ENCODE measurements around the gene ACAA1.

ACAA1 gene

DNA sequence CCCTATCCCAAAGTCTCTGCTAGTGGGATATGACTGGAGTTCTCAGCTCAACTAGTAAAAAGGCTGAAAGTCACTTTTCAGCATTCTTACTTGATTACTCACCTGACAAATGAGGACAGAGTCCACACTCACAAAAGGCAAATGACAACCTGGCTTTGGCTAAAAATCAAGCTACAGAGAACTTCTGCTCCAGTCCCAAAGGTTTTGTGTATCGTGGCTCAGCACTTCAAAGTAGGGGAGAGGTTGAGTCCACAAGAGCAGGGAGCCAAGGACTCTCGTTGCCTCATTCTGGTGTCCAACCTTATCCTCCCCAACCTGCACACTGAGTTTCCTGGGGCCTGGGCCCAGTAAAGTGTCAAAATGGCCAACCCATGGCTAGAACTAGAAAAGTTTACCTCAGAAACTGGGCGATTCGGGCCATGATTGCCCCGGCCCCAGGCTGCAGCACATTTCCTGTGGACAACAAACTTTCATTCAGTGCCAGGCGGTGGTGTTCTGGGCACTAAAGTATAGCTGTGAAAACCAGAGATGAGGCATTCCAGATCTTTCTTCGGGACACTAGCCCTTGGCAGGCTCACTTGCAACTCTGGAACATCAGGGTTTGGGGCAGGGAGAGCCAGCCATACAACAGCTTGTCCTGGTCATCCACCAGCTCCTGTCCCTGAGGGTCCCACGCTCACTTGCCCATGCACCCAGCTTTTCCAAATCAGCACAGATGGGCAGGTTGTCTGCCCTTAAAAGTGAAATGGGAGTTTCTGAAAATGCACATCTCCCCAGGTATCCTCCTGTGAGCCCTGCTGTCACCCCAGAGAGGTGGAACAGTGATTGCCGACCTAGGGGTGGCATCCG is 3.1 kb downstream of the ACAA1 start:
- no peak for DNase-seq

- no peak for DNase-seq
Measured at GRCh38 chr3:38133209-38133556, 3.7 kb downstream of the ACAA1 start.

DNA sequence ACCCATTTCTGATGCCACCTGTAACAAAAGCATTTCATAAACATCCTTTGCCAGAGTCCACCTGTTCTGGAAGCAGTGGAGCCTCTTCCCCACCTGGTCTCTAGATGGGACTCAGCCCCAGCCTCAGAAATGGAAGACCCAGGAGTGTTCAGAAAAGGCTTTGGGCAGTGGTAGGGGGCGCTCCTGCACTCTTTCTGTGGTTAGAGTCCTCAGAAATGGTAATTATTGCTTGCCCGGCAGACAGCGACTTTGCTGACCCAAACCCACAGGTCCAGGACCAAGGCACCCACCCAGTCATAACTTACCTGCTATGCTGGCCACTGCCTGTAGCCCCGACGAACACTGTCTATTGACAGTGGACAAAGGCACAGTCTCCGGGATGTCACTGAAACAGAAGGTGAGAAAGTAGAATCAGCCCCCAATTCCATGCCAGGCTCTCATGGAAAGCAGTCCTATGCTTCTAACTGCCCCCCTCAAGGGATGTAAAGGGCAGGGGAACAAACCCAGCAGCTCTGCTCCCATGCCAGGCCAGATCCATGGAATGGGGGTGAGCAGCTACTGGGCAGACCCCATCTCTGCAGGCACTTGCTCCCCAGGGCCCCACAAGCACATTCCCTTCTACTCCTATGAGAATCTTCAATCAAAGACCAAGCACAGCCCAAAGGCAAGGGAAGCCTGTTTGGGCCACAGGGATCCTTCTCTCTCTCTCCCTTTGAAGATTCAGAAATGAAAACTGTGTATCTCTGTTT is 5.1 kb downstream of the ACAA1 start:
- DNase-seq = peak; percentile 59

DNA sequence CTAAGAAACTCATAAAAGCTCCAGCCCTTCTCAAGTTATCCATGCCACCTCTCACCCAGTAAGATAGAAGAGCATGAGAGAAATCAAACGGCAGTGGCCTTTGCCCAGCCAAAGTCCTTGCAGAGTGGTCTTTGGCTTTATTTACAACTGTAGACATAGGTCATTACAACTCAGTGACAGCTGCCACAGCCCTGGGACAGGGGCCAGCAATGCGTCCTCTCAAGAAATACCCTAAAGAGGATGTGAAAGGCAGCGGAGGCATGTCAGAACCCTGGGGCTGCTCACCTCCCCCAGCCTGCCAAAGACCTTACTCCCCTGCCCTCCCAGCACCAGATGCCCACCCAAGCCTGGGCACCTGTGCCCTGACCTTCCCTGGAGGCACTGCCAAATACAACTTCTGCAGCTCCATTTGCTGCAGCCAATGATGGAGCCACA is 6.3 kb downstream of the ACAA1 start:
- DNase-seq = no peak

GRCh38 chr3:38129058-38129457 is 7.9 kb downstream of the ACAA1 start:
- DNase-seq = no peak

- DNase-seq = no peak
Measured at GRCh38 chr3:38128303-38128655, 8.6 kb downstream of the ACAA1 start.

DNA sequence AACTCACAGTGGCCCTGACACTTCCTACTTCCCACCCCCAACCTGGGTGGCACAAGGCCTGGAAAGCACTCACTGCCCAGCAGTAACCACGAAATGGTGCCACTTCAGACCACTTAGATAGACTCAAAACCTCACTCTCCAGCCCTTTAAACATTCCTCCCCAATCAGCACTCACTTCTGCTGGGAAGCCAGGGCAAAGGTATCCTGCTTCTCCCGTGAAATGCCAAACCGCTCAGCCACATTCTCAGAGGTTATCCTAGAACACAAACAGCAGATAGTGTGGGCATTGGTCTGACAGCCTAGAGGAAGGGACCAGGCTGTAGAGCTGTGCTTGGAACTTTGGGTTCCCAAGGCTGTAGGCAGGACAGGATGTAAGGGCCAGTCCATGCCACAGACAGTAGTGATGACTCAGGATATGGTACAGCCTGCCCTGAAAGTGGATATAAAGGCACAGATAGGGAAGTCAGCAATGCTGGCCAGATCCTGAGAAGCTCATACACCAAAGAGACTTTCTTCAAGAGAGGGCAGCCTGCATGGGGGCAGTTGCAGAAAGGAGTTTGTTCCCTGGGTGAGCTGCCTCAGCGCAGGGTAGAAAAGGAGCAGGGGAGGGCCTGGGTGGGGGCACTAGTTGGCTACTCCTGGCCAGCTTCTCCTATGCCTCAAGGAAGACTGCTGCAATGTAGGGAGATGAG is 9.2 kb downstream of the ACAA1 start:
- DNase-seq = no peak

- no peak for DNase-seq
Measured at GRCh38 chr3:38126121-38126892, 10.6 kb downstream of the ACAA1 start.

- DNase-seq = no peak
Measured at GRCh38 chr3:38125305-38126120, 11.4 kb downstream of the ACAA1 start.

GRCh38 chr3:38124324-38125122 is 12.4 kb downstream of the ACAA1 start:
- DNase-seq = no peak

DNA sequence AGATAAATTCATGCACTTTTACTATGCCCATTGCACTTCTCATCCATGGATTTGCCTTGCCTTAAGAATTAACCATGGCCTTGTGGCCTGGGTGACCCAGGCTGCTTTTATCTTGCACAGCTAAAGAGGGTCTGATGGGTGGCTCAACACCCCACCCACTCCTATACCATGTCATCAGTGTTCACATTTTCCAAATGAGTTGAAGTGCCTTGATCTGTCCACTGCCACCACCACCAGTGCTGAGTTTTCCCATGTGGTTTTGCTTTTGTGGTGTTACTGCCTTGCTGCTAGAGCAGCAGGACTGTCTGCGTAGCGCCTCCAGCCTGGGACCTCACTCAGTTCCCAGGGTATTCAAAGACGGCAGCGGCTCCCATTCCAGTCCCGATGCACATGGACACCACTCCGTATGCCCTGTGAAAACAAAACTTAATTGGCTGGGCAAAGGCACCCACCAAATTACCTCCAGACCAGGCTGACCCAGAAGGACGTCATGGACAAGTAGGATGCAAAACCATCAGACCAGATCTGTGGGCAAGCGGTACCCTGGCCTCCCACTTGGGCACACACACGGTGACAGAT is 14.1 kb downstream of the ACAA1 start:
- DNase-seq = no peak

DNA sequence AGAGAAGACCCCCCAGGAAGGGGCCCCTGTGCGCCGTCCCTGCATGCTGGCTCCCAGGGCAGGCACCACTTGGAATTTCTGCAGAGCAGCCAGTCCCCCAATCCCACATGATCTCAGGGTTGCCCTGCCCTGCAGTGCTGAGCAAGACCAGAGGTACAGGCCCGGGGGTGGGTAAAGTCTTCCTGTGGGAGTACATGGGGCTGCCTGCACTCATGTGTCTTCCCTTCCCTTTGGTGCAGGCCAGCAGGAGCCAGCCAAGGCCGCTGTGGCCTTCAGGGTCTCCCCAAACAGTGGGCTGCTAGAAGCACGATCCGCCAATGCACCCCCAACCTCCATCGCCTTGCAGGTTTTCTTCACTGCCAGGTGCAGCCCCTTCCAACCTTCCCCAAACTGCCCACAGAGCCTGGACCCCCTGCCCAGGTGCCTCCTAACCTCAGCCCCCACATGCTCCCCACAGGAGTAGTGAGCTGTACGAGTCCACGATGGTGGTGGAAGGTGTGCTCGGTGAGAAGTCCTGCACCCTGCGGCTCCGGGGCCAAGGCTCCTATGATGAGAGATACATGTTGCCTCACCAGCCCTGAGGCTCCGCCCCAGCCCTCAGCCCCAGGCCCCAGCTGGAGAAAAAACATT is 15.0 kb downstream of the ACAA1 start:
- no peak for DNase-seq

DNA sequence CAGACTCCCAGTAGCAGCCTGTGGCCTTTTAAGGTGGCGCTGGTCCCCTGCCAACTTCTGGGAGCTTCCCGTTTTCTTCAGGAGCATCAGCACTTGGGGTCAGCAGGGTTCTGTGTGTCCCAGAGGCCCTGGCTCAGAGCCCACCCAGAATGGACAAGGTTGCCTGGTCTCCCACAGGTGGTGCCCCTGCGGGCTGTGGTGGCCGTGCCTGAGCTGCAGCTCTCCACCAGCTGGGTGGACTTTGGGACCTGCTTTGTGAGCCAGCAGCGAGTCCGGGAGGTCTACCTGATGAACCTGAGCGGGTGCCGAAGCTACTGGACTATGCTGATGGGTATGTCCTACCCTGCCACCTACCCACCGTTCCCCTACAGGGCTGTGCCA is 15.5 kb downstream of the ACAA1 start:
- DNase-seq = no peak

GRCh38 chr3:38120693-38121450 is 16.1 kb downstream of the ACAA1 start:
- no peak for DNase-seq

DNA sequence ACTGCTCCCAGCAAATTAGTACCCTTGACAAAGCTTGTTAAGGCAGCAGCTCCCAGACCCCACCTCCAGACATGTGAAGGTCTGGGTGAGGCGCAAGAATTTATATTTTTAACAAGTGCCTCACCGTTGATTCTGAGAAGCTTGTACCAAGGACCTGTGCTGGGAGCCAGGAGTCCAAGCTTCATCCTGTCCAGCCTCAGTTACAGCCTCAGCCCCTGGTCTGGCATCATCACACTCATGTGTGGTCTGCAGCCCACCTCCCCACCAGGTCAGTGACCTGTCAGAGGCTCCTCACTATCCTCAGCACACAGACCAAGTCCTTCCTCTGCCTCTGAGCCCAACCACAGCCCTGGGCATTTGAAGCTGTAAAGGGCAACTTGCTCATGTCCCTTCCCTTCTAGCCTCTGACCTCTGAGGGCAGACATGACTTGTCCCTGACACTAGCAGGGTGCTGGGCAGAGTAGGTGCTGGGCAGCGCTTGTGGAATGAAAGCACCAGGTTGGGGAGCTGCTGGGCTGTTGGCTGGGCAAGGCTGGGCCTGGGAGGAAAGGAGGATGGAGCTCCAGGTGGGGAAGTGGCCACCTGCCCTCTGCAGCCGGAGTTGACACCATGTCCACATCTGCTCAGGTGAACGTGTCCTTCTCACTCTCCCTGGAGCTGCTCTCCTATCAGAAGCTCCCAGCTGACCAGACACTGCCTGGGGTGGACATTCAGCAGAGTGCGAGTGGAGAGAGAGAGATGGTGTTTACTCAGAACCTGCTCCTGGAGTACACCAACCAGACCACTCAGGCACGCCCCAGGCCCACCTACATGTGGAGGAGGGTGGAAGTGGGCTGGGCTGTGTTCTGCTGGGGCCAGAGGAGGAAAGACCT is 16.9 kb downstream of the ACAA1 start:
- no peak for DNase-seq

DNA sequence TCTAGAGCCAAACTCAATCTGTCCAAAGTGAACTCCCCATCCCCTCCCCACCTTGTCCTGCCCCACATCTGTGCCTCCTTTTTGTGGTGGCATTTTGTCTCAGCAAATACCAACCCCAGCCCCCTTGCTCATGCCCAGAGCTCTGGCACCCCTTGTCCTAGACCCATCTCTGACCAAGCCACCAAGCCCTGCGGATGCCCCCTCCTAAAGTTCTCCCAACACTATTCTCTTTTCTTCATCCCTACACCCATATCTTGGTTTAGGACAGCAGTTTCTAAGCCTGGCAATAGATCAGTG is 17.7 kb downstream of the ACAA1 start:
- no peak for DNase-seq

DNA sequence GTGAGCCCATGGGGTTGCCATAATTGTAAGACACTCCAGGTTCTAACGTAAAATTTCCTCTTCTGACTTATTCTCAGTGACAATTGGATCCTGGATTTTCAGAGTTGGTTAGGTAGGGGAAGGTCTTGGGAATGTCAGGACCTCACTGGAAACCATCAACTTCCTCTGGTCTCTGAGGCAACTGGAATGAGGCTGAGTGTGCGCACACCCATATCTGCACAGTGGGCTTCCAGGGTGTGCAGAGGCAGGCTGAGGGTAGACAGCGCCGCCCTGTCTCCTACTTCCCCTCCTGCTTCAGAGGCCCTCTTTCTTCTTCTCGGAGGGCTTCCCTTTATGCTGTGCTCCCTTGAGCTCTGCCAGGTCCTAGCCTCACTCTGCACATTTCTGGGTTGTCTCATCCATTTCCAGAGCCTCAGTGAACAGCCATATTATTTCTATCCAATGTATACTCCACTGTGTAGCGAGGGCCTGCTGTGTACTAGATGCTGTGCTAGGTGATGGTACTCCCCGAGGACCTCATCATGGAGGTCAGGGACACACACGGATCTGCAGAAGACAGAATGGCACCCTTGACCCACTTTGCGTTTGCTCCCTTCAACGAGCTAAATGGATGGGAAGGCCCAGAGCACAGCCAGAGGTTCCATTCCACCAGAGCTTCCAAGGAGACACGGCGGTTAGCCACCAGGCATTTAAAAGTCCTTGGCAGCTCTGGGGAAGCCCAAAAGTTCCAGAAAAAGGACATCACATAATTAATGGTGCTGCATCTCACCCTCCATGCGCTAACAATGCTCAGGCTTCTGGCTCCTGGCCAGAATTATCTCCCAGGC is 18.3 kb downstream of the ACAA1 start:
- no peak for DNase-seq
